Measurements from ENCODE around the gene C1orf116. TPM values are rescaled to one million over a fixed set of nuclear protein-coding genes. Genes with fewer than 3 reads are reported as not detected.

Gene C1orf116
- total and polyA plus RNA-seq, 4 experiments from 2014 or later: 0.14 TPM; not detected in 3

- H3K36me3 Mint-ChIP-seq: no peaks in the 10 kb centered on the region
- no peaks in the 10 kb centered on the region for H3K9me3 Mint-ChIP-seq
- H3K36me3 ChIP-seq (ENCODE audit: insufficient read depth, low read length): no peaks in the 10 kb centered on the region
- ChIA-PET CTCF (ENCODE audit: partially characterized antibody) (interaction anchor here (2.1 kb wide), 1 partner anchor 9 kb away, joined by 10 read pairs; no protein-coding TSS in a partner anchor), POLR2A (ENCODE audit: partially characterized antibody) (no interaction called here)
- no peaks in the 10 kb centered on the region for H3K27me3 ChIP-seq (ENCODE audit: insufficient read depth, low read length)
- no peak for DNase-seq
- no peaks in the 10 kb centered on the region for H3K9me3 ChIP-seq (ENCODE audit: control insufficient read depth in 1 of 2, low read length in 2 of 2)
- H3K27ac Mint-ChIP-seq: no peak overlapping the region
- H3K4me3 Mint-ChIP-seq: no peak overlapping the region
- no peak overlapping the region for H3K27ac ChIP-seq (ENCODE audit: low read depth, low read length)
- H3K4me1 Mint-ChIP-seq: no peaks in the 10 kb centered on the region
- intact Hi-C loops (cut with micrococcal nuclease): no loop called here
- no peaks in the 10 kb centered on the region for H3K4me1 ChIP-seq (ENCODE audit: insufficient read depth, low read length)
- H3K27me3 Mint-ChIP-seq: peaks cover 24 to 27% of the 10 kb centered on the region in 2 donors
- no peak overlapping the region for H3K4me3 ChIP-seq (ENCODE audit: low read length in 2 of 2)
These were observed 19.1 kb downstream of the C1orf116 start for GRCh38 chr1:207013321-207014085.

GRCh38 chr1:207010726-207011125, 21.8 kb downstream of the C1orf116 start:
- Histone ChIP-seq H3K27ac (ENCODE audit: low read depth, low read length) (no peak overlapping the region), H3K4me3 (ENCODE audit: low read length in 2 of 2) (no peak overlapping the region), H3K4me1 (ENCODE audit: insufficient read depth, low read length) (no peaks in the 10 kb centered on the region), H3K9me3 (ENCODE audit: control insufficient read depth in 1 of 2, low read length in 2 of 2) (no peaks in the 10 kb centered on the region), H3K36me3 (ENCODE audit: insufficient read depth, low read length) (no peaks in the 10 kb centered on the region), H3K27me3 (ENCODE audit: insufficient read depth, low read length) (no peaks in the 10 kb centered on the region)
- ChIA-PET POLR2A (ENCODE audit: partially characterized antibody) (no interaction called here), CTCF (ENCODE audit: partially characterized antibody) (interaction anchor here (1.2 kb wide), 1 partner anchor 10 kb away, joined by 3 read pairs; no protein-coding TSS in a partner anchor)
- peaks cover 27 to 28% of the 10 kb centered on the region in 2 donors for H3K27me3 Mint-ChIP-seq
- DNase-seq: no peak
- intact Hi-C loops (cut with micrococcal nuclease): no loop called here
- no peak overlapping the region for H3K27ac Mint-ChIP-seq
- no peaks in the 10 kb centered on the region for H3K4me1 Mint-ChIP-seq
- H3K4me3 Mint-ChIP-seq: no peak overlapping the region
- H3K36me3 Mint-ChIP-seq: no peaks in the 10 kb centered on the region
- H3K9me3 Mint-ChIP-seq: no peaks in the 10 kb centered on the region

- intact Hi-C loops (cut with micrococcal nuclease): loop anchor here (5.0 kb wide), 1 partner anchor 67 kb away; no protein-coding TSS in a partner anchor
These were observed 22.6 kb downstream of the C1orf116 start for GRCh38 chr1:207009945-207010344.

GRCh38 chr1:207009182-207009850, 23.2 kb downstream of the C1orf116 start:
- H3K27me3 ChIP-seq (ENCODE audit: insufficient read depth, low read length): no peaks in the 10 kb centered on the region
- no peaks in the 10 kb centered on the region for H3K36me3 ChIP-seq (ENCODE audit: insufficient read depth, low read length)
- no peaks in the 10 kb centered on the region for H3K4me1 ChIP-seq (ENCODE audit: insufficient read depth, low read length)
- no peak for DNase-seq
- H3K4me3 ChIP-seq (ENCODE audit: low read length in 2 of 2): no peak overlapping the region
- H3K9me3 Mint-ChIP-seq: no peaks in the 10 kb centered on the region
- H3K27ac Mint-ChIP-seq: no peak overlapping the region
- CTCF ChIA-PET (ENCODE audit: partially characterized antibody): no interaction called here
- H3K4me1 Mint-ChIP-seq: peaks cover 0 to 4% (median 2%) of the 10 kb centered on the region in 4 donors
- intact Hi-C loops (cut with micrococcal nuclease): loop anchor here (5.0 kb wide), 1 partner anchor 68 kb away; no protein-coding TSS in a partner anchor
- H3K27me3 Mint-ChIP-seq: peaks cover 25 to 28% of the 10 kb centered on the region in 2 donors
- no peak overlapping the region for H3K4me3 Mint-ChIP-seq
- POLR2A ChIA-PET (ENCODE audit: partially characterized antibody): no interaction called here
- no peaks in the 10 kb centered on the region for H3K36me3 Mint-ChIP-seq
- no peak overlapping the region for H3K27ac ChIP-seq (ENCODE audit: low read depth, low read length)
- H3K9me3 ChIP-seq (ENCODE audit: control insufficient read depth in 1 of 2, low read length in 2 of 2): no peaks in the 10 kb centered on the region

More at GRCh38 chr1:207009945-207010344, 22.6 kb downstream of the C1orf116 start:
- Mint-ChIP-seq H3K4me3 (no peak overlapping the region), H3K36me3 (no peaks in the 10 kb centered on the region), H3K27ac (no peak overlapping the region), H3K4me1 (peaks cover 0 to 2% (median 1%) of the 10 kb centered on the region in 4 donors), H3K9me3 (no peaks in the 10 kb centered on the region), H3K27me3 (peaks cover 27% of the 10 kb centered on the region in 2 donors)
- DNase-seq: no peak
- no peaks in the 10 kb centered on the region for H3K27me3 ChIP-seq (ENCODE audit: insufficient read depth, low read length)
- ChIA-PET CTCF (ENCODE audit: partially characterized antibody) (no interaction called here), POLR2A (ENCODE audit: partially characterized antibody) (no interaction called here)
- no peak overlapping the region for H3K4me3 ChIP-seq (ENCODE audit: low read length in 2 of 2)
- H3K27ac ChIP-seq (ENCODE audit: low read depth, low read length): no peak overlapping the region
- H3K4me1 ChIP-seq (ENCODE audit: insufficient read depth, low read length): no peaks in the 10 kb centered on the region
- no peaks in the 10 kb centered on the region for H3K36me3 ChIP-seq (ENCODE audit: insufficient read depth, low read length)
- H3K9me3 ChIP-seq (ENCODE audit: control insufficient read depth in 1 of 2, low read length in 2 of 2): no peaks in the 10 kb centered on the region

GRCh38 chr1:207007352-207008033, 25.1 kb downstream of the C1orf116 start:
- no peak overlapping the region for H3K4me3 Mint-ChIP-seq
- H3K27ac Mint-ChIP-seq: no peak overlapping the region
- no peak overlapping the region for H3K27ac ChIP-seq (ENCODE audit: low read depth, low read length)
- H3K4me1 Mint-ChIP-seq: peaks cover 0 to 4% (median 2%) of the 10 kb centered on the region in 4 donors
- no peaks in the 10 kb centered on the region for H3K27me3 ChIP-seq (ENCODE audit: insufficient read depth, low read length)
- H3K9me3 ChIP-seq (ENCODE audit: control insufficient read depth in 1 of 2, low read length in 2 of 2): no peaks in the 10 kb centered on the region
- no peaks in the 10 kb centered on the region for H3K36me3 ChIP-seq (ENCODE audit: insufficient read depth, low read length)
- H3K9me3 Mint-ChIP-seq: no peaks in the 10 kb centered on the region
- POLR2A ChIA-PET (ENCODE audit: partially characterized antibody): no interaction called here
- no peaks in the 10 kb centered on the region for H3K4me1 ChIP-seq (ENCODE audit: insufficient read depth, low read length)
- H3K36me3 Mint-ChIP-seq: no peaks in the 10 kb centered on the region
- H3K4me3 ChIP-seq (ENCODE audit: low read length in 2 of 2): no peak overlapping the region
- CTCF ChIA-PET (ENCODE audit: partially characterized antibody): interaction anchor here (0.6 to 1.5 kb wide), 3 partner anchors 10 to 32 kb away, joined by 3 read pairs; no protein-coding TSS in a partner anchor
- DNase-seq: no peak
- intact Hi-C loops (cut with micrococcal nuclease): loop anchor here (5.0 kb wide), 1 partner anchor 70 kb away; no protein-coding TSS in a partner anchor
- peaks cover 16 to 20% of the 10 kb centered on the region in 2 donors for H3K27me3 Mint-ChIP-seq

- Histone ChIP-seq H3K27me3 (ENCODE audit: insufficient read depth, low read length) (no peaks in the 10 kb centered on the region), H3K9me3 (ENCODE audit: control insufficient read depth in 1 of 2, low read length in 2 of 2) (no peaks in the 10 kb centered on the region), H3K36me3 (ENCODE audit: insufficient read depth, low read length) (no peaks in the 10 kb centered on the region), H3K4me3 (ENCODE audit: low read length in 2 of 2) (no peak overlapping the region), H3K4me1 (ENCODE audit: insufficient read depth, low read length) (no peaks in the 10 kb centered on the region), H3K27ac (ENCODE audit: low read depth, low read length) (no peak overlapping the region)
- ChIA-PET POLR2A (ENCODE audit: partially characterized antibody) (interaction anchor here (1.5 kb wide), 1 partner anchor 11 kb away, joined by 3 read pairs; no protein-coding TSS in a partner anchor), CTCF (ENCODE audit: partially characterized antibody) (interaction anchor here (0.6 to 2.1 kb wide), 4 partner anchors 9 to 273 kb away, joined by 3 to 5 read pairs (median 3); no protein-coding TSS in a partner anchor)
- no peak for DNase-seq
- H3K27me3 Mint-ChIP-seq: peaks cover 15 to 16% of the 10 kb centered on the region in 2 donors
- H3K9me3 Mint-ChIP-seq: no peaks in the 10 kb centered on the region
- H3K27ac Mint-ChIP-seq: no peak overlapping the region
- no peaks in the 10 kb centered on the region for H3K36me3 Mint-ChIP-seq
- H3K4me3 Mint-ChIP-seq: no peak overlapping the region
- H3K4me1 Mint-ChIP-seq: peaks cover 0 to 4% (median 2%) of the 10 kb centered on the region in 4 donors
- intact Hi-C loops (cut with micrococcal nuclease): loop anchor here (5.0 kb wide), 1 partner anchor 70 kb away; no protein-coding TSS in a partner anchor
These were observed 25.6 kb downstream of the C1orf116 start for GRCh38 chr1:207006914-207007313.
